ENCODE data around the gene PELI2.

PELI2 gene

DNA sequence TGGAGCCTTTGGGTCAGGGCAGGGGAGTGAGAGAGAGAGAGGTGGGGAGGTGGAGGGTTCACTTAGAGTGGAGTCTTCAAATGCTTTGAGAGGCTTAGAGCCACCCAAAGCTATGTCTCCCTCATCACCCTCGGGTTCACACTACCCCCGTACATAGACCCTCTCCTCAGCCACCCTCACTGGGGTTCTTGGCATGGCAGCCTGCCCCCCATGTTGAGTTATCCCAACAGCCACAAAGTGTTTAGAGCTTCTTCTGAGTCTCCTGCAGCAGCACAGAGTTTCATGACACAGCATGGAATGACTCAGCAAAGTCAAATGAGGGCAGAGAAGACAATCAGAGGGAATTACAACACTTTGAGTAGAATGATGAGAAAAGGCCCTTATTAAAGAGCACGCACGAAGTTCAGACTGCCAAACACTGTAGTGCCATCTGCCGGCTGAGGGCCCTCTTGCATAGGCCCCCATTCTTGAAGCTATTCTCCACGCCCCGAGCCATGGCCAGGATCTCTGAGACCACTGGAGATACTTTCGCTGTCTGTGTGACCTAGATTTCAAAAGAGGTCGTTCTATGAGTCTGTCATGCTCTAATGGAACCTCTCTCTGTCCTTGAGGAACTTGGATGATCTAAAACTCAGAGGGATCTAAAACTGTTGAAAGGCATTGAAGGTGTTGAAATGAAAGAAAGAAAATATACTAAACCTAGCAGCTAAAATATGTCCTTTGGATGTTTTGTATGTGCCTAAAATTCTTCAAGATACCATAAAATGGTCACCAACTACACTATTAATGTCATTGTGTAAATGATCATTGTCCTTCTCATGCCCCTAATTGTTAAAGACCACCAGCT is 221.9 kb downstream of the PELI2 start:
- DNase-seq (ENCODE audit: low read depth in 2 of 2, low spot score in 1 of 2) = no peak

DNA sequence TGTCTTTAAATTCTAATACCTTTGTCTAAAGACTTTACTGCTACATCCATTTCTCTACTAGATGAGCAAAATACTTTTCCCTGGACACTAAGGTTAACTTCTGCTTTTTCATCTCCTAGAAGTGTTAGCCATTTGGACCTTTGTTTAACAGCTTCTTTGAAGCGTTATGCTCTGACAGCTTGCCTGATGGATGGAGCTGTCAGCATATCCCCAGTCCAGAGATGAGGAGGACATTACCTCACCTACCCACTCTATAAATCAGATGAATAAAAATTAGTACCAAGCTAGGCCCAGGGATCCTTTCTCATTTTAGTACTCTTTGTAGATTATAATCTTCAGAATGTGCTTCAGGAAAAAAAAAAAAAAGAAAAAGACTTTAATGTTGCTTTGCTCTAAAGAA is 222.7 kb downstream of the PELI2 start:
- no peak for DNase-seq (ENCODE audit: low read depth in 2 of 2, low spot score in 1 of 2)

GRCh38 chr14:56341766-56342493 is 223.7 kb downstream of the PELI2 start:
- no peak for DNase-seq (ENCODE audit: low read depth in 2 of 2, low spot score in 1 of 2)

DNA sequence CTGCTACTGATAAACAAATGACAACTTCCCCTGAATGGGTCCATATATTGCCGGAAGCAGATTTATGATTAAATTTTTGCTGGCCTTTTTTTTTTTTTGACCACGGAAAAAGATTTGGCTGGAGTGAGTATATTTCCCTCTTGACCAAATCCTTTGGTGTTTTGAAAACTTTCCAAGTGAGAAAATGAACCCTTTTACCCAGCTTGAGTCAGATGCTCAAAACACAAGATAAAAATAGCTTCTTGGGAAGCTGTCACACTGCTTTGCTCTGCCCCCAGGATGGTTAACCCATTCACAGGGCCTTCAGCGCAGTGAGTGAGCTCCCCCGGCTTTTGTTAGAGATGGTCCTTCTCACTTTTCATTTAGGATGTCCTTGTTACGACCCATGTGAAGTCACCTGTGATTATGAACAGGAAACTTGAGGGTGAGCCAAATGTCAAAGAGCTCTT is 224.3 kb downstream of the PELI2 start:
- DNase-seq (ENCODE audit: low read depth in 2 of 2, low spot score in 1 of 2) = no peak

- DNase-seq (ENCODE audit: low read depth in 2 of 2, low spot score in 1 of 2) = no peak
These were observed 231.7 kb downstream of the PELI2 start for GRCh38 chr14:56349960-56350359.

Measured in stimulated activated CD8-positive, alpha-beta memory T cell treated with anti-CD3 and anti-CD28 coated beads, Interleukin-4, amount 100 ng/mL, for 4 hours (primary cell).